Measurements from ENCODE around the gene C11orf21. TPM values are rescaled to one million over a fixed set of nuclear protein-coding genes. Genes with fewer than 3 reads are reported as not detected.

The C11orf21 gene
- total RNA-seq, 2 experiments from 2014 or later, result 0.47 to 2.5 TPM

DNA sequence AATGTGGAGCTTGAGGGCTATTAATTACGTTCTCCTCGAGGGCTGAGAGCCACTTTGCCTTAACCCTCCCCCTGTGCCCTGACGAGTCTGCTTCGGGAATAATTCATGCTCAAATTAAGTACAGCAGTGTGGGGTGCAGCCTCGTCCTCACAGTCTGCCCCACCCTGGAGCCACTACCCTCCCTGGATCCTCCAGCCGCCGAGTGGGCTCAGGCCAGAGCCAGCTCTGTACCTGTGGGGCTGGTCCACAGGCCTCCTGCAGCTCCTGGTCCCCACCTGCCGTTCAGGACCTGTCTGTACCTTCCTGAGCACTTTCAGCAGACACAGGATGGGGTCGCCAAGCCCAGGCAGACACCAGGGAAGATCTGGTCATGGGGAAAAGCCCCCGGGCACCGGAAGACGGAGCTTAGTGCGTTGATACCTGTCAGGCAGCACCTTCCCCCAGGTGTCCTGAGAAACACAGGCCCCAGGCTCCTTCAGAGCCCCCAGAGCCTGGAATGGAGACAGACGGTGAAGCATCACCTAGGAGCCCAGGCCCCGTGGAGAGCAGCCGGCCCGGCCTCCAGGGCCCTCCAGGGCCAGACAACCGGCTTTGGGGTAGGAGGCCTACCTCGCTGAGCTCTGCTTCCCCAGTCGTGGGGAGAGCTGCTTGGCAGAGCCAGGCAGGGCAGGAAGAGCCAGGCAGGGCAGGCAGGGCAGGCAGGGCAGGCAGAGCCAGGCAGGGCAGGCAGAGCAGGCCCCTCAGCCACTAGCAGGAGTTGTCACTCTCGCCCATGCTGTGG lies 9.8 kb upstream of the C11orf21 start:
- H3K79me2 ChIP-seq (ENCODE audit: insufficient read depth, low read depth, low read length), result no peaks in the 10 kb centered on the region
- ChIA-PET POLR2A (no interaction called here), CTCF (ENCODE audit: unreplicated experiment) (no interaction called here)
- no peak overlapping the region for H2AFZ ChIP-seq (ENCODE audit: low read length)
- no peaks in the 10 kb centered on the region for H4K20me1 ChIP-seq (ENCODE audit: insufficient read depth, low read length)
- H3K4me1 ChIP-seq (ENCODE audit: insufficient read depth, low read length, poor library complexity, severe bottlenecking), result peaks cover 1% of the 10 kb centered on the region
- no peaks in the 10 kb centered on the region for H3K9me3 ChIP-seq (ENCODE audit: low read length)
- no TSS peak for BruUV-seq (replicated peaks)
- H3K4me2 ChIP-seq (ENCODE audit: low read length), result no peak overlapping the region
- TF ChIP-seq, protein P1, sequence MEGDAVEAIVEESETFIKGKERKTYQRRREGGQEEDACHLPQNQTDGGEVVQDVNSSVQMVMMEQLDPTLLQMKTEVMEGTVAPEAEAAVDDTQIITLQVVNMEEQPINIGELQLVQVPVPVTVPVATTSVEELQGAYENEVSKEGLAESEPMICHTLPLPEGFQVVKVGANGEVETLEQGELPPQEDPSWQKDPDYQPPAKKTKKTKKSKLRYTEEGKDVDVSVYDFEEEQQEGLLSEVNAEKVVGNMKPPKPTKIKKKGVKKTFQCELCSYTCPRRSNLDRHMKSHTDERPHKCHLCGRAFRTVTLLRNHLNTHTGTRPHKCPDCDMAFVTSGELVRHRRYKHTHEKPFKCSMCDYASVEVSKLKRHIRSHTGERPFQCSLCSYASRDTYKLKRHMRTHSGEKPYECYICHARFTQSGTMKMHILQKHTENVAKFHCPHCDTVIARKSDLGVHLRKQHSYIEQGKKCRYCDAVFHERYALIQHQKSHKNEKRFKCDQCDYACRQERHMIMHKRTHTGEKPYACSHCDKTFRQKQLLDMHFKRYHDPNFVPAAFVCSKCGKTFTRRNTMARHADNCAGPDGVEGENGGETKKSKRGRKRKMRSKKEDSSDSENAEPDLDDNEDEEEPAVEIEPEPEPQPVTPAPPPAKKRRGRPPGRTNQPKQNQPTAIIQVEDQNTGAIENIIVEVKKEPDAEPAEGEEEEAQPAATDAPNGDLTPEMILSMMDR (conservative IDR thresholded peaks at IDR 0.05; ENCODE audit: low read length), result no peak
- no peak for TF ChIP-seq EZH2phosphoT487 (IDR thresholded peaks at IDR 0.05; ENCODE audit: borderline replicate concordance, low read depth, low read length)
- no peaks in the 10 kb centered on the region for H3K9me2 ChIP-seq (ENCODE audit: insufficient read depth, low read length)
- intact Hi-C loops (cut with micrococcal nuclease; ENCODE audit: unreplicated experiment), result no loop called here
- no peak for DNase-seq (ENCODE audit: low spot score)
- no peaks in the 10 kb centered on the region for H3K36me3 ChIP-seq (ENCODE audit: insufficient read depth, low read length)
- H3K4me3 ChIP-seq (ENCODE audit: low read depth, low read length, poor library complexity, severe bottlenecking), result no peak overlapping the region
- H3K27ac ChIP-seq (ENCODE audit: low read depth, low read length, poor library complexity, severe bottlenecking), result no peak overlapping the region

DNA sequence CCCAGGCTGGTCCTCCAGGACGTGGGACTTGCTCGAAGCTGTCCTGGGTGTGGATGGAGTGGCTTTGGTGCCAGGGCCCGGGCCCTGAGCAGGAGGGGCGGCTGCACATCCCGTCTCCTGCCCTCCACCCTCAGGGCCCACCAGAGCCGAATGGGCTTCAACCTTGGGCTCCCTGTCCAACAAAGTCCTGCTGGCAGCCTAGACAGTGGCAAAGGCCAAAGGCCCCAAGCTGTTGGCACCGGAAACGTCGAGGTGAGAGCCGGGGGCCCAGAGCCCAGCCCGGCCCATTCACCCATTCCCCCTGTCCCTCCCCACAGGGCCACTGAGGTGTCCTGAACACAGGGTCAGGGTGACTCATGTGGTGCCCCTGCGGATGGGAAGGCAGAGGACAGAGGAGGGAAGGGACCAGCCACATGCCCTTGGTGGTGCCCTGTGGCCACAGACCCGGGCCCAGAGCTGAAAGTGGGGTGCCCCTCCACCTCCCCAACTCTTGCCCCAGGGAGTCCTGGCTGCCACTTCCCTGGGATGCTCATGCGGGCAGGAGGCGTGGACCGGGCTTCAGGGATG lies 9.2 kb upstream of the C11orf21 start:
- Histone ChIP-seq H3K27ac (ENCODE audit: low read depth, low read length, poor library complexity, severe bottlenecking) (no peak overlapping the region), H3K4me1 (ENCODE audit: insufficient read depth, low read length, poor library complexity, severe bottlenecking) (peaks cover 8% of the 10 kb centered on the region), H3K36me3 (ENCODE audit: insufficient read depth, low read length) (no peaks in the 10 kb centered on the region), H2AFZ (ENCODE audit: low read length) (no peak overlapping the region), H3K4me3 (ENCODE audit: low read depth, low read length, poor library complexity, severe bottlenecking) (no peak overlapping the region), H3K79me2 (ENCODE audit: insufficient read depth, low read depth, low read length) (no peaks in the 10 kb centered on the region), H3K9me3 (ENCODE audit: low read length) (no peaks in the 10 kb centered on the region), H4K20me1 (ENCODE audit: insufficient read depth, low read length) (no peaks in the 10 kb centered on the region), H3K9me2 (ENCODE audit: insufficient read depth, low read length) (no peaks in the 10 kb centered on the region), H3K4me2 (ENCODE audit: low read length) (no peak overlapping the region)
- no TSS peak for BruUV-seq (replicated peaks)
- intact Hi-C loops (cut with micrococcal nuclease; ENCODE audit: unreplicated experiment), result no loop called here
- TF ChIP-seq, protein P1 (conservative IDR thresholded peaks at IDR 0.05; ENCODE audit: low read length), result no peak
- DNase-seq (ENCODE audit: low spot score), result no peak
- ChIA-PET CTCF (ENCODE audit: unreplicated experiment) (no interaction called here), POLR2A (no interaction called here)

DNA sequence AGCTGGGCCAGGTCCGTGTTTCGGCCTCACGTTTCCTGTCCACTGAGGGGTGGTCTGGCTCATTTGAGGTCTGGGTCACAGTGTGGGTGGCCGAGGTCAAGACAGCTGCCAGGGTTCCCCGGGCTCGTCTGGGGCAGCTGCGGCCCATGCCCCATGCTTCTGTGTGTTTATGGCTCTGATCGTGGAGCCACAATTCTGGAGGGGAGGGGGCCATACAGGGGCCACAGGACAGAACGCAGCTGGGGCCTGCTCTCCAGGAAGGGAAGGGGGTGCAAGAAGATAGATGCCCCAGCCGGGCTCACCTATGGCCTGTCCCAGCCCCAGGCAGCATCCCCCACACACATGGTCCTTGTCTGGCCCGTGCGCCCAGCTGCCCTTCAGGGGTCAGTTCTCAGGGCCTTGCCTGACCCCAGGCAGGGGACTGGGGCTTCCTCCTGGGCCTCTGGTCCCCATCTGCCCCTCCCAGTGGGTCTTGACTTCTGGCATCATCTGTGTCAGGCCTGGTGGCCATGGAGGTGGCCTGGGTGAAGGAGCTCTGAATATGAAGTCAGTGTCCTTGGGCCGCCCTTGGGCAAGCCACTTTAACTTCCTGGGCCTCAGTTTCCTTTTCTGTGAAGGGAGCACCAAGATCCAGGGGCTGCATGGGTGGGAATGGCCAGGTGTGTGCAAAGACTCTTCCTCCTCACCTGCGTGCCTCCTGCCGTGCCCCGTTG lies 8.5 kb upstream of the C11orf21 start:
- no peak overlapping the region for H2AFZ ChIP-seq (ENCODE audit: low read length)
- TF ChIP-seq, protein P1 (conservative IDR thresholded peaks at IDR 0.05; ENCODE audit: low read length), result no peak
- TF ChIP-seq EZH2phosphoT487 (IDR thresholded peaks at IDR 0.05; ENCODE audit: borderline replicate concordance, low read depth, low read length), result no peak
- no peak overlapping the region for H3K27ac ChIP-seq (ENCODE audit: low read depth, low read length, poor library complexity, severe bottlenecking)
- no peaks in the 10 kb centered on the region for H3K79me2 ChIP-seq (ENCODE audit: insufficient read depth, low read depth, low read length)
- DNase-seq (ENCODE audit: low spot score), result no peak
- no peaks in the 10 kb centered on the region for H4K20me1 ChIP-seq (ENCODE audit: insufficient read depth, low read length)
- H3K4me1 ChIP-seq (ENCODE audit: insufficient read depth, low read length, poor library complexity, severe bottlenecking), result peaks cover 8% of the 10 kb centered on the region
- no peak overlapping the region for H3K4me2 ChIP-seq (ENCODE audit: low read length)
- intact Hi-C loops (cut with micrococcal nuclease; ENCODE audit: unreplicated experiment), result no loop called here
- BruUV-seq (replicated peaks), result no TSS peak
- no peaks in the 10 kb centered on the region for H3K9me3 ChIP-seq (ENCODE audit: low read length)
- H3K9me2 ChIP-seq (ENCODE audit: insufficient read depth, low read length), result no peaks in the 10 kb centered on the region
- ChIA-PET CTCF (ENCODE audit: unreplicated experiment) (no interaction called here), POLR2A (no interaction called here)
- no peak overlapping the region for H3K4me3 ChIP-seq (ENCODE audit: low read depth, low read length, poor library complexity, severe bottlenecking)
- no peaks in the 10 kb centered on the region for H3K36me3 ChIP-seq (ENCODE audit: insufficient read depth, low read length)

Measured in OCI-LY7 (cell line).